BLaER1 treated with 17β-estradiol and CSF1 and Interleukin-3, amounts not matched to agents 10 nM and 100 nM (cell line): ENCODE data around the gene ADGRV1.
"Not testable (repeated sequence)": the region's sequence is repeated elsewhere in the genome, so short reads cannot be mapped to it uniquely, and the experiment has no call there.

ENCODE experiments used
- H3K27ac ChIP-seq, 11 experiments: shearing (Covaris generic); formaldehyde crosslinking; 2 replicates each; pipeline ENCODE4 v1.8.1; 2022
- H3K27me3 ChIP-seq, 11 experiments: shearing (Covaris generic); formaldehyde crosslinking; 2 replicates each; pipeline ENCODE4 v1.8.1; 2022
- H3K36me3 ChIP-seq, 11 experiments: shearing (Covaris generic); formaldehyde crosslinking; 2 replicates each; pipeline ENCODE4 v1.8.1; 2022
- H3K4me1 ChIP-seq, 10 experiments: shearing (Covaris generic); formaldehyde crosslinking; 2 replicates each; pipeline ENCODE4 v1.8.1; 2022
- H3K4me2 ChIP-seq, 11 experiments: shearing (Covaris generic); formaldehyde crosslinking; 2 replicates each; pipeline ENCODE4 v1.8.1; 2022
- H3K4me3 ChIP-seq, 10 experiments: shearing (Covaris generic); formaldehyde crosslinking; 2 replicates each; pipeline ENCODE4 v1.8.1; 2022
- H3K9ac ChIP-seq, 11 experiments: shearing (Covaris generic); formaldehyde crosslinking; 2 replicates each; pipeline ENCODE4 v1.8.1; 2022
- H3K9me3 ChIP-seq, 11 experiments: shearing (Covaris generic); formaldehyde crosslinking; replicated peaks in 1 of 11; 2 replicates each; pipeline ENCODE4 v1.8.1; 2022
- H4K20me1 ChIP-seq, 11 experiments: shearing (Covaris generic); formaldehyde crosslinking; 2 replicates each; pipeline ENCODE4 v1.8.1; 2022
- Cebpa-rat ChIP-seq, 11 experiments: shearing (Covaris generic); IDR thresholded peaks; 2 replicates each; pipeline ENCODE4 v1.8.1; 2022

ADGRV1 gene

GRCh38 chr5:90746119-90746518, 187.5 kb downstream of the ADGRV1 start:
- Histone ChIP-seq H3K9me3 (peaks cover 0 to 9% (median 0%) of the 10 kb centered on the region in 11 experiments; a peak in 1 of 22 replicates), H3K27ac (no peak overlapping the region), H3K36me3 (no peaks in the 10 kb centered on the region), H3K4me3 (no peak overlapping the region), H3K9ac (no peak overlapping the region), H3K4me1 (no peaks in the 10 kb centered on the region), H3K27me3 (no peaks in the 10 kb centered on the region), H4K20me1 (no peaks in the 10 kb centered on the region), H3K4me2 (no peak overlapping the region)
- no peak for TF ChIP-seq Cebpa-rat (IDR thresholded peaks at IDR 0.05)

GRCh38 chr5:90747175-90747574, 188.6 kb downstream of the ADGRV1 start:
- no peaks in the 10 kb centered on the region for H3K4me1 ChIP-seq
- H3K27me3 ChIP-seq, result no peaks in the 10 kb centered on the region
- no peak overlapping the region for H3K9ac ChIP-seq
- no peak overlapping the region for H3K4me2 ChIP-seq
- H3K36me3 ChIP-seq, result no peaks in the 10 kb centered on the region
- TF ChIP-seq Cebpa-rat (IDR thresholded peaks at IDR 0.05), result no peak
- H4K20me1 ChIP-seq, result no peaks in the 10 kb centered on the region
- no peak overlapping the region for H3K4me3 ChIP-seq
- no peak overlapping the region for H3K27ac ChIP-seq
- peaks cover 0 to 9% (median 0%) of the 10 kb centered on the region in 11 experiments; a peak in 1 of 22 replicates for H3K9me3 ChIP-seq

GRCh38 chr5:90747693-90748092, 189.1 kb downstream of the ADGRV1 start:
- no peaks in the 10 kb centered on the region for H3K27me3 ChIP-seq

GRCh38 chr5:90759119-90759518, 200.5 kb downstream of the ADGRV1 start:
- H3K36me3 ChIP-seq, result no peaks in the 10 kb centered on the region
- TF ChIP-seq Cebpa-rat (IDR thresholded peaks at IDR 0.05), result no peak
- H4K20me1 ChIP-seq, result no peaks in the 10 kb centered on the region
- no peak overlapping the region for H3K9ac ChIP-seq
- H3K4me2 ChIP-seq, result no peak overlapping the region
- no peaks in the 10 kb centered on the region for H3K4me1 ChIP-seq
- H3K27me3 ChIP-seq, result no peaks in the 10 kb centered on the region
- no peaks in the 10 kb centered on the region for H3K9me3 ChIP-seq
- no peak overlapping the region for H3K4me3 ChIP-seq
- no peak overlapping the region for H3K27ac ChIP-seq

More at GRCh38 chr5:90747693-90748092, 189.1 kb downstream of the ADGRV1 start:
- H3K9me3 ChIP-seq, result peaks cover 0 to 9% (median 0%) of the 10 kb centered on the region in 11 experiments; a peak in 1 of 22 replicates
- TF ChIP-seq Cebpa-rat (IDR thresholded peaks at IDR 0.05), result no peak
- no peak overlapping the region for H3K4me2 ChIP-seq
- H3K36me3 ChIP-seq, result no peaks in the 10 kb centered on the region
- no peaks in the 10 kb centered on the region for H3K4me1 ChIP-seq
- no peaks in the 10 kb centered on the region for H4K20me1 ChIP-seq
- H3K4me3 ChIP-seq, result no peak overlapping the region
- H3K27ac ChIP-seq, result no peak overlapping the region
- H3K9ac ChIP-seq, result no peak overlapping the region

- H3K4me1 ChIP-seq, result no peaks in the 10 kb centered on the region
- TF ChIP-seq Cebpa-rat (IDR thresholded peaks at IDR 0.05), result no peak
- peaks cover 0 to 9% (median 8%) of the 10 kb centered on the region in 11 experiments; a peak in 14 of 22 replicates for H3K9me3 ChIP-seq
- H4K20me1 ChIP-seq, result no peaks in the 10 kb centered on the region
- H3K4me3 ChIP-seq, result no peak overlapping the region
- no peak overlapping the region for H3K9ac ChIP-seq
- H3K4me2 ChIP-seq, result no peak overlapping the region
- no peaks in the 10 kb centered on the region for H3K27me3 ChIP-seq
- H3K27ac ChIP-seq, result no peak overlapping the region
- H3K36me3 ChIP-seq, result no peaks in the 10 kb centered on the region
Observed at GRCh38 chr5:90767710-90768109, 209.1 kb downstream of the ADGRV1 start.

GRCh38 chr5:90770006-90770541, 211.5 kb downstream of the ADGRV1 start:
- not testable (repeated sequence) for H3K4me1 ChIP-seq, H3K4me3 ChIP-seq, H3K9me3 ChIP-seq, H3K36me3 ChIP-seq, H3K27ac ChIP-seq, H3K27me3 ChIP-seq, H4K20me1 ChIP-seq, H3K9ac ChIP-seq, H3K4me2 ChIP-seq

- no peak overlapping the region for H3K27ac ChIP-seq
- H4K20me1 ChIP-seq, result no peaks in the 10 kb centered on the region
- H3K4me1 ChIP-seq, result no peaks in the 10 kb centered on the region
- H3K27me3 ChIP-seq, result no peaks in the 10 kb centered on the region
- no peak overlapping the region for H3K9ac ChIP-seq
- no peak overlapping the region for H3K4me2 ChIP-seq
- no peak overlapping the region for H3K4me3 ChIP-seq
- H3K9me3 ChIP-seq, result no peaks in the 10 kb centered on the region
- no peak for TF ChIP-seq Cebpa-rat (IDR thresholded peaks at IDR 0.05)
- no peaks in the 10 kb centered on the region for H3K36me3 ChIP-seq
Observed at GRCh38 chr5:90777959-90778358, 219.4 kb downstream of the ADGRV1 start.

- Histone ChIP-seq H4K20me1 (no peaks in the 10 kb centered on the region), H3K9ac (no peak overlapping the region), H3K36me3 (no peaks in the 10 kb centered on the region), H3K9me3 (no peaks in the 10 kb centered on the region), H3K27me3 (no peaks in the 10 kb centered on the region), H3K4me2 (no peak overlapping the region), H3K27ac (no peak overlapping the region), H3K4me1 (peaks cover 0 to 9% (median 5%) of the 10 kb centered on the region in 10 experiments; a peak in 8 of 20 replicates), H3K4me3 (no peak overlapping the region)
- no peak for TF ChIP-seq Cebpa-rat (IDR thresholded peaks at IDR 0.05)
Observed at GRCh38 chr5:90783460-90784333, 225.1 kb downstream of the ADGRV1 start.

GRCh38 chr5:90786756-90787155, 228.2 kb downstream of the ADGRV1 start:
- no peaks in the 10 kb centered on the region for H3K27me3 ChIP-seq
- no peaks in the 10 kb centered on the region for H3K9me3 ChIP-seq
- H3K9ac ChIP-seq, result no peak overlapping the region
- H3K27ac ChIP-seq, result no peak overlapping the region
- H3K4me2 ChIP-seq, result peak overlapping the region in 7 of 11 experiments; percentile 10 to 48 (median 34); a peak in 7 of 22 replicates
- no peaks in the 10 kb centered on the region for H3K36me3 ChIP-seq
- no peaks in the 10 kb centered on the region for H4K20me1 ChIP-seq
- H3K4me1 ChIP-seq, result peaks cover 0 to 9% (median 5%) of the 10 kb centered on the region in 10 experiments; a peak in 8 of 20 replicates
- H3K4me3 ChIP-seq, result no peak overlapping the region
- no peak for TF ChIP-seq Cebpa-rat (IDR thresholded peaks at IDR 0.05)

GRCh38 chr5:90792725-90793124, 234.1 kb downstream of the ADGRV1 start:
- H3K27ac ChIP-seq, result no peak overlapping the region
- no peaks in the 10 kb centered on the region for H3K27me3 ChIP-seq
- no peak overlapping the region for H3K4me2 ChIP-seq
- H3K4me1 ChIP-seq, result no peaks in the 10 kb centered on the region
- no peaks in the 10 kb centered on the region for H3K36me3 ChIP-seq
- no peaks in the 10 kb centered on the region for H4K20me1 ChIP-seq
- no peak overlapping the region for H3K9ac ChIP-seq
- TF ChIP-seq Cebpa-rat (IDR thresholded peaks at IDR 0.05), result no peak
- H3K9me3 ChIP-seq, result peaks cover 4 to 25% (median 15%) of the 10 kb centered on the region in 11 experiments; a peak in 15 of 22 replicates
- H3K4me3 ChIP-seq, result no peak overlapping the region
